NCI-H748 (cell line): ENCODE data around the gene PRSS2.
A peak's percentile ranks its signal among the peaks of the same experiment; 100 is the strongest.

Experiments
- DNase-seq: peaks from one replicate; lab custom pipeline; 2025; ENCODE audit not compliant: unreplicated experiment; lab: John Stamatoyannopoulos, UW

PRSS2 gene

GRCh38 chr7:142785841-142786250, 15.1 kb downstream of the PRSS2 start:
- no peak for DNase-seq

DNA sequence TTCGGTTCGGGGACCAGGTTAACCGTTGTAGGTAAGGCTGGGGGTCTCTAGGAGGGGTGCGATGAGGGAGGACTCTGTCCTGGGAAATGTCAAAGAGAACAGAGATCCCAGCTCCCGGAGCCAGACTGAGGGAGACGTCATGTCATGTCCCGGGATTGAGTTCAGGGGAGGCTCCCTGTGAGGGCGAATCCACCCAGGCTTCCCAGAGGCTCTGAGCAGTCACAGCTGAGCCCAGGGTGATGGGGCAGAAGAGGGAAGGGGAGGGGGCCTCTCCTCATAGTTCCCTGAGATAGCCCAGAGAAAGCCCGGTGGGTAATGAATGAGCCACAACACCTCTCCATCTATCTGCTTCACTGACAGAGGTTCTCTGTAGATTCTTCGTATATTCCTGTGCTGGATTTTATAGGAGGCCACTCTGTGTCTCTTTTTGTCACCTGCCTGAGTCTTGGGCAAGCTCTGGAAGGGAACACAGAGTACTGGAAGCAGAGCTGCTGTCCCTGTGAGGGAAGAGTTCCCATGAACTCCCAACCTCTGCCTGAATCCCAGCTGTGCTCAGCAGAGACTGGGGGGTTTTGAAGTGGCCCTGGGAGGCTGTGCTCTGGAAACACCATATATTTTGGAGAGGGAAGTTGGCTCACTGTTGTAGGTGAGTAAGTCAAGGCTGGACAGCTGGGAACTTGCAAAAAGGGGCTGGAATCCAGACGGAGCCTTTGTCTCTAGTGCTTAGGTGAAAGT, 16.4 kb downstream of the PRSS2 start:
- DNase-seq, result no peak

DNA sequence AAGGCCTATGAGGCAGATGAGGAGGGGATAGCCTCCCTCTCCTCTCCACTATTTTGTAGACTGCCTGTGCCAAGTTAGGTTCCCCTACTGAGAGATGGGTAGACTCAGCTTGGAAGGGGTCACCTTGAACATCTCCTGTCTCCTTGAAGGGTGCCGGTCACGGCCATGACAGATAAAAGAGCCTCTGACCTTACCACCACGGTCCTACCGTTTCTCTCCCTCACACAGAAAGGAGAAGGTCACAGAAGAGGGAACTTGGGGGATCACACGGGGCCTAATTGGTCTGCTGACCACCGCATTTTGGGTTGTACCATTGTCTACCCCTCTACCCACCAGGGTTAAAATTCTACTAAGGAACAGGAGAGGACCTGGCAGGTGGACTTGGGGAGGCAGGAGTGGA, 17.0 kb downstream of the PRSS2 start:
- no peak for DNase-seq

DNA sequence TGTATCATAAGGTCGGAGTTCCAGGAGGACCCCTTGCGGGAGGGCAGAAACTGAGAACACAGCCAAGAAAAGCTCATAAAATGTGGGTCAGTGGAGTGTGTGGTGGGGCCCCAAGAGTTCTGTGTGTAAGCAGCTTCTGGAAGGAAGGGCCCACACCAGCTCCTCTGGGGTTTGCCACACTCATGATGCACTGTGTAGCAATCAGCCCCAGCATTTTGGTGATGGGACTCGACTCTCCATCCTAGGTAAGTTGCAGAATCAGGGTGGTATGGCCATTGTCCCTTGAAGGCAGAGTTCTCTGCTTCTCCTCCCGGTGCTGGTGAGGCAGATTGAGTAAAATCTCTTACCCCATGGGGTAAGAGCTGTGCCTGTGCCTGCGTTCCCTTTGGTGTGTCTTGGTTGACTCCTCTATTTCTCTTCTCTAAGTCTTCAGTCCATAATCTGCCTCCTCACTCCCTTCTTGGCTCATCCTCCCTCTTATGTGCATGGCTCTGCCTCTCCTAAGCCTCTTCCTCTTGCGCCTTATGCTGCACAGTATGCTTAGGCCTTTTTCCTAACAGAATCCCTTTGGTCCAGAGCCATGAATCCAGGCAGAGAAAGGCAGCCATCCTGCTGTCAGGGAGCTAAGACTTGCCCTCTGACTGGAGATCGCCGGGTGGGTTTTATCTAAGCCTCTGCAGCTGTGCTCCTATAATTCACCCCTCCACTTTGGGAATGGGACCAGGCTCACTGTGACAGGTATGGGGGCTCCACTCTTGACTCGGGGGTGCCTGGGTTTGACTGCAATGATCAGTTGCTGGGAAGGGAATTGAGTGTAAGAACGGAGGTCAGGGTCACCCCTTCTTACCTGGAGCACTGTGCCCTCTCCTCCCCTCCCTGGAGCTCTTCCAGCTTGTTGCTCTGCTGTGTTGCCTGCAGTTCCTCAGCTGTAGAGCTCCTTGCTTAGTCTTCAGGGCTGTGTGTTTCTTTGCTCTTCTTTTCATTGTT, 17.8 kb downstream of the PRSS2 start:
- no peak for DNase-seq

DNA sequence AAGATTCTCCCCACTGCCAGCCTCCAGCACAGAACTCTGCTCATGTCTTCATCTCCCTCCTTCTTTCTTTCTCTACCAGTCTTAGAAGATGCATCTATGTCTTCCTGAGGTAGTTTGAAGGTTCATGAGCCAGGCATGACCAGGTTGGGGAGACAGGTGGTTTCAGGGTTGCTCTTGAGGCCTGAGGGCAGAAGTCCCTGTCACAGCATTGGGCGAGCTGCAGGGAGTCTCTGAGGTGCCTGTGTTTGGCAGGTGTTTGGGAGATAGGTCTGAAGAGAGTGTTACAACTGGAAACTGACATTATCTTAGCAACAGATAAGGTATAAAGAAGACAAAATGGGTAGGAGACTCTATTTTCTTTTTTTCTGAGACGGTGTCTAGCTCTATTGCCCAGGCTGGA, 18.7 kb downstream of the PRSS2 start:
- DNase-seq, result no peak

GRCh38 chr7:142790056-142790455, 19.3 kb downstream of the PRSS2 start:
- DNase-seq, result no peak

GRCh38 chr7:142790555-142790954, 19.8 kb downstream of the PRSS2 start:
- no peak for DNase-seq

DNA sequence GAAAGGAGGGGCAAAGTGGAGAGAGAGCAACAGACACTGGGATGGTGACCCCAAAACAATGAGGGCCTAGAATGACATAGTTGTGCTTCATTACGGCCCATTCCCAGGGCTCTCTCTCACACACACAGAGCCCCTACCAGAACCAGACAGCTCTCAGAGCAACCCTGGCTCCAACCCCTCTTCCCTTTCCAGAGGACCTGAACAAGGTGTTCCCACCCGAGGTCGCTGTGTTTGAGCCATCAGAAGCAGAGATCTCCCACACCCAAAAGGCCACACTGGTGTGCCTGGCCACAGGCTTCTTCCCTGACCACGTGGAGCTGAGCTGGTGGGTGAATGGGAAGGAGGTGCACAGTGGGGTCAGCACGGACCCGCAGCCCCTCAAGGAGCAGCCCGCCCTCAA, 20.7 kb downstream of the PRSS2 start:
- DNase-seq, result no peak

GRCh38 chr7:142792129-142792528, 21.4 kb downstream of the PRSS2 start:
- DNase-seq, result no peak

DNA sequence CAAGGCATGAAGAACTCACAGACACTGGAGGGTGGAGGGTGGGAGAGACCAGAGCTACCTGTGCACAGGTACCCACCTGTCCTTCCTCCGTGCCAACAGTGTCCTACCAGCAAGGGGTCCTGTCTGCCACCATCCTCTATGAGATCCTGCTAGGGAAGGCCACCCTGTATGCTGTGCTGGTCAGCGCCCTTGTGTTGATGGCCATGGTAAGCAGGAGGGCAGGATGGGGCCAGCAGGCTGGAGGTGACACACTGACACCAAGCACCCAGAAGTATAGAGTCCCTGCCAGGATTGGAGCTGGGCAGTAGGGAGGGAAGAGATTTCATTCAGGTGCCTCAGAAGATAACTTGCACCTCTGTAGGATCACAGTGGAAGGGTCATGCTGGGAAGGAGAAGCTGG, 21.8 kb downstream of the PRSS2 start:
- no peak for DNase-seq

DNA sequence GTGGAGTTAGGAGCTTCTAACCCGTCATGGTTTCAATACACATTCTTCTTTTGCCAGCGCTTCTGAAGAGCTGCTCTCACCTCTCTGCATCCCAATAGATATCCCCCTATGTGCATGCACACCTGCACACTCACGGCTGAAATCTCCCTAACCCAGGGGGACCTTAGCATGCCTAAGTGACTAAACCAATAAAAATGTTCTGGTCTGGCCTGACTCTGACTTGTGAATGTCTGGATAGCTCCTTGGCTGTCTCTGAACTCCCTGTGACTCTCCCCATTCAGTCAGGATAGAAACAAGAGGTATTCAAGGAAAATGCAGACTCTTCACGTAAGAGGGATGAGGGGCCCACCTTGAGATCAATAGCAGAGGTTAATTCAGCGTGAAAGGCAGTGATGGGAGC, 22.4 kb downstream of the PRSS2 start:
- DNase-seq, result no peak

DNA sequence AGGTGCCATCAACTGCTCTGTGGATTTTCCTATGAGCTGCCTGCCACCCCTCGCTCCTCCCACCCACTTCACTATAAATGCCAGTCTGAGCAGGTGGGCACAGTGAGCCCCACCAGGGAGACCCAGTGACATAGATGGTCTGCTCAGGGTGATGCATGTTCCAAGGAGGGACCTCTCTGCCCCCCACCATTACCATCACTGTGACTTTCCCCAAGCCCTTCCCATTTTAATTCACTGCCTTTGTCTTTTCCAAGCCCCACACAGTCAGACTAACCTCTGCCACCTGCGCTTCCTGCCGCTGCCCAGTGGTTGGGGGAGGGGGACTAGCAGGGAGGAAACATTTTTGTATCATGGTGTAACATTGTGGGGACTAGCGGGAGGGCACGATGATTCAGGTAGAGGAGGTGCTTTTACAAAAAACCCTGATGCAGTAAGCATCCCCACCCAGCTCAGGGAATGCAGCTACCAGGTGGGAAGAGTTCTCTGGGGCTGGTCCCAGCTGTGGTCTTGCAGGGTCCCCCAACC, 24.6 kb downstream of the PRSS2 start:
- DNase-seq, result peak; percentile 28

- no peak for DNase-seq
These were observed 25.3 kb downstream of the PRSS2 start for GRCh38 chr7:142796001-142796500.

- no peak for DNase-seq
These were observed 26.0 kb downstream of the PRSS2 start for GRCh38 chr7:142796501-142797390.

DNA sequence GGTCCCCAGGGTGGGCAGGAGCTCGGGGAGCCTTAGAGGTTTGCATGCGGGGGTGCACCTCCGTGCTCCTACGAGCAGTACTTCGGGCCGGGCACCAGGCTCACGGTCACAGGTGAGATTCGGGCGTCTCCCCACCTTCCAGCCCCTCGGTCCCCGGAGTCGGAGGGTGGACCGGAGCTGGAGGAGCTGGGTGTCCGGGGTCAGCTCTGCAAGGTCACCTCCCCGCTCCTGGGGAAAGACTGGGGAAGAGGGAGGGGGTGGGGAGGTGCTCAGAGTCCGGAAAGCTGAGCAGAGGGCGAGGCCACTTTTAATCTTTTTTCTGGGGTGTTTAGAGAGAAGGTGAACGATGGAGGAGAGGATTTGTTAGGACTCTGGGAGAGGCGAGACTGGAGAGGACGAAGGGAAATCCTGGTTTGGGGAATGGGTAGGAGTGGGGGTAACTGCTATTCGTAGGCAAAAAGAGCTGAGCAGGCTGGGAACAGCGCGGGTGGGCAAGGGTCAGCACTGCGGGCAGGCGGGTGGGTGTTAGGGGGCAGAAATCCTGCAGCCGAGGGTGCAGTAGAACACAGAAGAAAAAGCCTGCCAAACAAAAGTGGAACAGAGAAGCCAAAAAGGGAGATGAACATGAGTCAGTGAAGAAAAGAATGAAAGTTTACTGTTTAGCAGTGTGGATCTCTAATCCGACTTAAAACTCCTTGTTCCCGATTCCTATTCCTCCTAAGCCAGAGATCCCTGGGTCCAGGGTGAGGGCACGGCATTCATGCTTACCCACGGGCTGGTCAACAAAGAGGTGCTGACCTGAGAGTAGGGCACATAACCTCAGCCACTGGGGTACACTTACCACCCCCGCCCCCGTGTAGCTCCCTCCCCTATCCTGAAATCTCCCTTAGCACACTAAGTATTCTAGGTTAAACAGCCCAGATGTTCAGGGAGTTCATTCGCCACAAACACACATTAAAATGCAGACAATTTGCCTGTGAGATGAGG, 26.9 kb downstream of the PRSS2 start:
- no peak for DNase-seq

GRCh38 chr7:142798451-142799436, 28.0 kb downstream of the PRSS2 start:
- DNase-seq, result no peak

GRCh38 chr7:142799437-142799835, 28.7 kb downstream of the PRSS2 start:
- DNase-seq, result no peak

GRCh38 chr7:142800088-142800487, 29.3 kb downstream of the PRSS2 start:
- no peak for DNase-seq
